ENCODE results near the gene GNAT1.
"Not testable (repeated sequence)": the region's sequence is repeated elsewhere in the genome, so short reads cannot be mapped to it uniquely, and the experiment has no call there.

GNAT1 gene

GRCh38 chr3:50203809-50204803 is 12.7 kb downstream of the GNAT1 start:
- no peak for DNase-seq

- no peak for DNase-seq
These were observed 13.5 kb downstream of the GNAT1 start, which contains the start of gene SLC38A3 for GRCh38 chr3:50204804-50205412. SLC38A3 (plus strand) TSS chr3:50205271; CDS start chr3:50214200, 8,929 bp downstream.

- no peak for DNase-seq
These were observed 14.2 kb downstream of the GNAT1 start for GRCh38 chr3:50205413-50206276.

DNA sequence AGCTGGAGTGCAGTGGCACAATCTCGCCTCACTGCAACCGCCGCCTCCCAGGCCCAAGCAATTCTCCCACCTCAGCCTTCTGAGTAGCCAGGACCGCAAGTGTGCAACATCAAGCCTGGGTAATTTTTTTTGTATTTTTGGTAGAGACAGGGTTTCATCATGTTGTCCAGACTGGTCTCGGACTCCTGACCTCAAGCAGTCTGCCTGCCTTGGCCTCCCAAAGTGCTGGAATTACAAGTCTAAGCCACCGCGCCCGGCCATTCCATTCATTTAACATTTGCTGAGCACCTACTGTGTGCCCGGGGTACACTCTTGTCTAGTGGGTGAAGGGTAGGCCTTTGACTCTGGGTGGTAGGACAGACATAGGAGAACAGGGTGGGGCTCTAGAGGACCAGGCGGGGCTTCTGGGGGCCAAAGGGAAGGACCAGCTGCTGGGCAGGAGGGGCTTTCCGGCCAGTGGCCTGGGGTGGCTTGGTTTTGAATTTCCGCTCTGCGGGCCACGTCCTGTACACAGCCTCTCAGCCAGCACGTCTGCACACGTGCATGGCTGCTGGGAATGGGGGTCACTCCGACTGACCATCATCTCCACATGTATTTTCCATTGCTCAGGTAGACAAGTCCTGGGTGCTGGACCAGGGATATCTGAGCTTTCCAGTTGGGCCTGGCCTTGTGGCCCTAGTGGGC is 16.1 kb downstream of the GNAT1 start:
- no peak for DNase-seq

- DNase-seq = no peak
These were observed 17.4 kb downstream of the GNAT1 start for GRCh38 chr3:50208677-50209344.

GRCh38 chr3:50210176-50210509 is 18.7 kb downstream of the GNAT1 start:
- no peak for DNase-seq

DNA sequence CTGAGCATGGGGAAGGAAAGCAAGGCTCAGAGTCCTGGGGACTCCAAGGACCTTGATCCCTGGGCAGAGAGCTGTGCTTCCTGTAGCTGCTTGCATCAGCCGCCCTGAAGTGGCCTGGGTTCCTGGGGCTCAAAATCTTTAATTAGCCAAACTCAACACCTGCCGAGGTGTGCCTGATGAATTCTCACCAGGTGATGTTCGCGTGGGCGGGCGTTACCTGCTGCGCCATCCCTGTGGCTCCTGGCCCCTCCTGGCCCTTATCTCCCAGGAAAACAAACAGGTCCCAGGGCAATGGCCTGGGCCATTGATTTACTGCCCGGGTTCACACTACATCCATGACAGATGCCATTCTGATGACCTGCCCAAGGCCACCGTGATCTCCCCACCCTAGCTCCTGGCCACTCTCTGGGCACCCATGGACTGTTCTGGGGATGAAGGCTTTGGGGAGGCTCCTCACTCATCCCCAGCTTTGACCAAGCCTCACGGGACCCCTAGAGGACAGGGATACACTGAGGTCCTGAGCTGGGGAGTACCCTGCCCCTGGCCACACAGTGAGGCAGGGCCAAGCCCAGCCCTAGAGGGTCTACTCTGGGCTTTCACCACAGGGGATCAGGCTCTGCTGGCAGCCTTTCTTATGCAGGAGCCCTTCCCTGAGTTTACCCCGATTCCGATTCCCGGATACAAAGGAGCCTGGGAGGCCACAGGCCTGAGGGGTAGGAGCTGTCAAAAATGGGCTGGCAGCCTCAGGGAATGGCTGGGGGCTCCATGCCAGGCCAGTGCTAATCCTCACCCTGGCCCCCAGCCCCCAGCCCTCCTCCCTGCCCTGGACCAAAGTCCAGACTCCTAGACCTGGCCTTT is 19.3 kb downstream of the GNAT1 start:
- DNase-seq = no peak

GRCh38 chr3:50211368-50211717 is 19.9 kb downstream of the GNAT1 start:
- DNase-seq = not testable (repeated sequence)

DNA sequence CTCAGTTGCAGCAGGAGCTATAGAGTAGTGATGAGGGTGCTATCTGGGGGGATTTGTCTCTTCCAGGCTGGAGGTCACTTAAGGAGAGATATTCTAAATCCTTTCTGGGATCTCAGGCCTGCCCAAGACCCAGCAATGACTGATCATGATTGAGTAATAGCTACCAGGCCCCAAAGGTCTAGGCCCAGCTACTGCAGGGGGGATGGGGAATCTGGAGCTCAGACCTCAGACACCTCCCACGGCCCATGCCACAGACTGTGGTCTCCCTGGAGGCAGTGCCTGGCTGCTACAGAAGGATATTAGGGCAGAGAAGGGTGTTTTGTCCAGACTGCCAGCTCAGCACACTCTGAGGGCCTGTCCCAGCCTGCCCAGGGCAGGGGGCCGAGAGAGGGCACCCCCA is 20.5 kb downstream of the GNAT1 start:
- DNase-seq = no peak

DNA sequence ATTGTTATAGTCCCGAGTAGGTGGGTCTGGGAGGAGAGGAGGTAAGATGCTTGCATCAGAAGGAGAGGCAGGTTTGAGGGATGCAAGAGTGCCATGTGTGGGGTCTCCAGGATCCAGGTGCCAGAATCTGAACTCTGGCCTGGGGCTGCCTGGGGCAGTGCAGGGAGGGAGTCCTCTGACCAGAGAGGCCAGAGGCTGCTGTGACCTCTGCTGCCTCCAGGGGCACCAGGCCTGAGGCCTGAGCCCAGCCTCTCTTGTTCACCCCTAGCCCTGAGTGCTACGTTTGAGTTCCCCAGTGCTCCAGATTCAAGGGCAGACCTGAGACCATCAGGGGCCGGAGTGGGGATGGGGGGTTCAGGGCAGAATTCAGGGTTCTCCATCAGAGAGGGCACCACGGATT is 21.1 kb downstream of the GNAT1 start:
- no peak for DNase-seq

DNA sequence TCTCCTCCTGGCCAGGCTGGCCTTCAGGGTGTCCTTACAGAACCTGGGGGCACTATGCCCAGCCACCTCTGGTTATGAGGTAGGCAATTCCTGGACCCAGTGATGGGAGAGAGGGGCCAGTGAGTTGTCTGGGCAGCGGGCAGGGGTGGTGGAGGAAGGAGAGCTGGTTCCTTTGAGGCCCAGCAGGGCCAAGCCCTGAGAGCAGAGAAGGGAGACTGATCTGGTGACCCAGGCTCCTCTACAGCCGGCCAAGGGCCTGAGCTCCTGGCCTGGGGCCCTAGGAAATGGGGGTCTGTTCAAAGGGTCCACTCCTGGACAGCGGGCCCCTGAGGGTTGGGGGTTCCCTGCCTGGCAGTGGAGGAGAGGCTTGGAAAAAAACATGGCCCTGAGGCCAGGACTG is 21.6 kb downstream of the GNAT1 start:
- no peak for DNase-seq

GRCh38 chr3:50213373-50213772 is 22.0 kb downstream of the GNAT1 start:
- DNase-seq = no peak

DNA sequence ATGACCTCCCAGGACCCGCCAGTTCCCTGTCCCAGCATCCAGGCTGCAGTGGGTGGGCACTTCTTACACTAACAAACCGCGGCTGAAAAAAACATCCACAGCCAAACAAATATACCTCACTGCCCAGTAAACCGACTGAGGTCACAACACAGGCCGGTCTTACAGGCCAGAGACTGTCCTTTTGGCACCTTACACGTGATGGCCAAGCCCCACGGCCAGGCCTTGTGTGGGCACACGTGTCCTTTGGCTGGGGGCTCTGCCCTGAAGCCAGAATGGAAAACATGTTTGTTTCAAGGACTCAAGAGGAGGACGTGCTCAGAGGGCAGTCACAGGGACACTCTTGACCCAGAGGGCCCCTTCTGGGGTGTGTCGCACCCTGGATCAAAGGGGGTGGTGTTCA is 23.4 kb downstream of the GNAT1 start:
- no peak for DNase-seq

DNA sequence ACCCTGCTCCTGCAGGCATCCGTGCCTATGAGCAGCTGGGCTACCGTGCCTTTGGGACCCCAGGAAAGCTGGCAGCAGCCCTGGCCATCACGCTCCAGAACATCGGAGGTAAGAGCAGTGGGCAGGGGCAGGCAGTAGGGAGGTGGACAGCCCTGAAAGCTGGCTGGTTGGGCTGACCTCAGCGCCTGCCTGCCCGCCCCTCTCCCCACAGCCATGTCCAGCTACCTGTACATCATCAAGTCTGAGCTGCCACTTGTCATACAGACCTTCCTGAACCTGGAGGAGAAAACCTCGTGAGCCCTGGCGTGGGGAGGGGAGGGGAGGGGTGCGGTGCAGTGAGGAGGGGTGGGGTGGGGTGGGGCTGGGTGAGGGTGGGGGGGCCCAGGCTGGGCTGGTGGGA is 24.1 kb downstream of the GNAT1 start:
- no peak for DNase-seq

DNA sequence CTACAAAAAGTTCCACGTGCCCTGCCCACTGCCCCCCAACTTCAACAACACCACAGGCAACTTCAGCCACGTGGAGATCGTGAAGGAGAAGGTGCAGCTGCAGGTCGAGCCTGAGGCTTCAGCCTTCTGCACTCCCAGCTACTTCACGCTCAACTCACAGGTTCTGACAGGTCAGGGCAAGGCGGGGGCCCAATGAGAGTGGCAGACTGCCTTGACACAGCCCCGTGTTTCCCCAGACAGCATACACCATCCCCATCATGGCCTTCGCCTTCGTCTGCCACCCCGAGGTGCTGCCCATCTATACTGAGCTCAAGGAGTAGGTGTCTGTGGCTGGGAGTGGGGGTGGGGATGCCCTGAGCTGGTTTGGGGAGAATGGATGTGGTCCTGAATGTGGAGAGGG is 26.3 kb downstream of the GNAT1 start:
- DNase-seq = no peak

DNA sequence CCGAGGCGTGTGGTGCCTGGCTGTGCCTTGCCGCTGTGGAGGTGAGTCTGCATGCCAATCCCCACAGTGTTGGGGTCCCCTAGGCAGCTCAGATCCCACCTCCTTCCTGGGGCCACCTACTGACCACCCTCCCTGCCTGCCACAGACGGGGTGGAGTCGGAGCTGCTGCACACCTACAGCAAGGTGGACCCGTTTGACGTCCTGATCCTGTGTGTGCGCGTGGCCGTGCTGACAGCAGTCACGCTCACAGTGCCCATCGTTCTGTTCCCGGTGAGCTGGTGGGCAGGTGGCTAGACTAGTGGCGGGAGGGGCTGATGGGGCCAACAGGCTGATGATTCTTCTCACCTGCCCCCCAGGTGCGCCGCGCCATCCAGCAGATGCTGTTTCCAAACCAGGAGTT is 27.0 kb downstream of the GNAT1 start:
- DNase-seq = no peak

DNA sequence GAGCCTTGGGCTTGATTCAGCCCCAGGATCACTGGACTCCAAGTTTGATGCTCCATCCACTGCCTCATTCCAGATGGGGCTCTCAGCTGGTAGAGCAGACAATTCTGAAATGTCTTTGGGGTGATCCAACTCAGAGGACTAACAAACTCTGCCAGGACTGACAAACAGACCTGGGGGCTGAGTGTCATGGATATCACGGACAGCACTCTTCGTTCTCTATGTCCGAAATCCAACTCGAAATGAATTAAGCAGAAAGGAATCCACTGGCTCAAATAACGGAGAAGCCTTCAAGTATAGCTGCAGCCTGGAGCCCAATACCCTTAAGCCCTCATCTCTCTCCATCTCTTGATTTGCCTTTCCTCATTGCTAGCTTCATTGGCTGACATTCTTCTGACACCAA is 27.9 kb downstream of the GNAT1 start:
- no peak for DNase-seq

- DNase-seq = no peak
These were observed 28.7 kb downstream of the GNAT1 start for GRCh38 chr3:50220109-50220508.

DNA sequence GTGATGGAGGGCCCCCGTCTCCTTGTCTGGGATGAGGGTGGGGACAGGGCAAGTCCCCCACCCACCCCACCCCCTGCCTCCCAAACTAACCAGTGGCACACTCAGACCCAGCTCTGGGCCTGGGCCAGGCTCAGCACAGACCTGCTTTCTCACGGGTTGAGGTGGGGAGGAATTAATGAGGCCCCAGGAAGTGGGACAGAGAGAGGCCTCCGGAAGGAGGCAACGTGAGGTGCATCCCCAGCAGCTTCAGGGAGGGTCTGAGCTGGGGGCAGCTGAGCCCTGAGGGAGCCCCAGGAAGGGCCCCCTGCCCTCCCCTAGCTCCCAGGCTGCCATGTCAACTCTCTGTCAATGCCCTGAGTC is 29.6 kb downstream of the GNAT1 start:
- DNase-seq = no peak

DNA sequence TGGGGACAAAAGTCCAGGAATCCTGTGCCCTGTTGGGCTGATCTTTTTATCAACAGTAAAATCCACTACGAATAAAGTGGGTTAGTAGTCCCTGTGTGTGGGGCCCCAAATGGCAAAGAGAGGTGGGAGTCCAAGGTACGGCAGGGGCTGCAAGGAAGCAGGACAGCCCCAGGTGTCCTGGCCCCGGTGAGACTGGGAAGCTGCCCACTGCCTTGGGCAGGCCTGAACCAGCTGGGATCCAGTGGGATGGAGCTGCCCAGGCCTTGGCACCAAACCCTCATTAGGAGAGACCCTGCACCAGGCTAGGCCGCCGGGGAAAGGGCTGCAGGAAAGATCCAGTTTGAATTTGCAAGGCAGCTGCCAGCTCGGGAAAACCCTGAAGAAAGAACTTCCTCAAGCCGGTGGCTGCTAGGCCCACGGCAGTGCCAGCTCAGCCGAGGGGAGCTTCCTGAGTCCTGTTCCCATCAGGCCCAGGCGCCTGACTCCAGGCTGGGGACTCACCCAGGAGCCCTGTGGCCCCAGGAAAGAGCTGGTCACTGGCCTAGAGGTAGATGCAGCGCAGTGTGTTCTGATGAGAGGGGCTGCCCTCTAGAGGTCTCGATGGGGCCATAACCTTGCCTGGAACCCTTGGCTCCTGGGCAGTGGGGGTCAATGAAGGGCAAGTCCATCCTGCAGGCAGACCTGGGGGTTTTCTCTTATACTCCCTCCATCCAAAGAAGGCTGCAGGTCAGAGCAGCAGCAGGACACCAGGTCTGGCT is 30.2 kb downstream of the GNAT1 start:
- DNase-seq = no peak

DNA sequence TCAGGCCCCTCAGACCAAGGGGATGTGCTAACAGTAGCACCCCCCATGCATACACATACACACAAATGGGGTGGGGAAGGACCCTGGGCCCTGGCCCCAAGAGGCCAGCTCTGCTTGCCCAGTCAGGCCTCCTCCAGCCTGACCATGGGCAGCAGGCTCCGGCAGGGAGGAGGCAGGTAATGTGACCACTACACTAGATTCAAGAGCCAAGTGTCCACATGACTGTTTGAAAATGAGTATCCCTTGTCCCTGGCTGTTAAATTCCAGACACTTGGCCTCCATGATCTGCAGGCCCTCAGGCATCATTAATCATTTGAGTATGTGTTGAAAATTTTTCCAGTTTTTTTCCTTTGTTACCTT is 30.7 kb downstream of the GNAT1 start:
- DNase-seq = no peak

All from NCI-H1930 (cell line).